AG04449 (cell line): ENCODE results near the gene LARGE1.
"Not testable (repeated sequence)": the region's sequence is repeated elsewhere in the genome, so short reads cannot be mapped to it uniquely, and the experiment has no call there.

Experiments
- CTCF ChIA-PET: fragments of 350-600 bp; formaldehyde crosslinking; extraction: SDS; loops from one replicate; lab custom pipeline; 2021; ENCODE audit warnings: antibody characterized with exemption; lab: Yijun Ruan, JAX
- POLR2A ChIA-PET: fragments of 400-600, 350-600 bp; formaldehyde crosslinking; extraction: SDS; loops from one replicate; lab custom pipeline; 2020; ENCODE audit warnings: antibody characterized with exemption, inconsistent platforms; lab: Yijun Ruan, JAX
- DNase-seq: peaks from one replicate; pipeline ENCODE4 v3.0.0-alpha.2; 2010; ENCODE audit warnings: low read depth, low spot score
- H3K4me3 ChIP-seq: 2 replicates; pipeline ENCODE4 v1.5.1; 2011; ENCODE audit warnings: low read depth, mild to moderate bottlenecking, control low read depth, low read length
- CTCF ChIP-seq: IDR thresholded peaks from one replicate; pipeline ENCODE4 v1.5.1; 2011; ENCODE audit warnings: mild to moderate bottlenecking, moderate library complexity, low read length, control low read depth, inconsistent platforms; ENCODE audit not compliant: insufficient read depth; ENCODE audit errors: missing control alignments

The LARGE1 gene

DNA sequence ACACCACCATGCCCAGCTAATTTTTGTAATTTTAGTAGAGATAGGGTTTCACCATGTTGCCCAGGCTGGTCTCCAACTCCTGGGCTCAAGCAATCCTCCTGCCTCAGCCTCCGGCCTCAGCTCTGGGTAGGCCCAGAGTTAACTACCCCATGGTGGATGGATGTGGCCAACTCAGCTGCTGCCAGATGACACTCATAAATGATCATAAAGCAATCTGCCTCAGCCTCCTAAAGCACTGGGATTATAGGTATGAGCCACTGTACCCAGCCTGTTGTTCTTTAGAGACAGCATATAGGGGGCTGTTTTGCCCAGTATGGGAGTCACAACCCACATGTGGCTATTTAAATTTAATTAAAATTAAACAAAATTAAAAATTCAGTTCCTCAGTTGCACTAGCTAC is 54.3 kb downstream of the LARGE1 start:
- POLR2A ChIA-PET, result no interaction called here
- CTCF ChIA-PET, result interaction anchor here (1.7 kb wide), 1 partner anchor 12 kb away, joined by 6 read pairs; no protein-coding TSS in a partner anchor
- TF ChIP-seq CTCF, result no peak
- H3K4me3 ChIP-seq, result no peak overlapping the region
- DNase-seq, result no peak

DNA sequence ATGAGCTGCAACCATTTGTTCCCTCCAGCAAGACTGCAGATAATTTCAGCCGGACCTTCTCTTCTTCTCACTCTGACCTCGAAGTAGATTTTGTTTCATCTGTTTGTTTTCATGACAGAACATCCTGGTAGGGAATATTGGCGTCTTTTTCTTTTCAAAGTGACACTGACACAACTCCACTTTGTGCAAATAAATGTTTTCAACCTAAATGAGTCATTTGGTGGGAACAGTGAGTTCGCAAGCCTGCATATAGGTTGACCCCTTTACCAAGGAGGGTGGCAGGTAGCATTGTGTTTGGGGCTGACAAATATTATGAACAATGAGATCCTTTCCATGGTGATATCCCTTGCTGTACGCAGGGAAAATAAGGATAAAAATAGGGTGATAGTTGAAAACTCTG is 55.0 kb downstream of the LARGE1 start:
- CTCF ChIA-PET, result interaction anchor here (1.7 kb wide), 1 partner anchor 11 kb away, joined by 6 read pairs; no protein-coding TSS in a partner anchor
- POLR2A ChIA-PET, result no interaction called here
- H3K4me3 ChIP-seq, result no peak overlapping the region
- TF ChIP-seq CTCF, result no peak
- DNase-seq, result no peak

DNA sequence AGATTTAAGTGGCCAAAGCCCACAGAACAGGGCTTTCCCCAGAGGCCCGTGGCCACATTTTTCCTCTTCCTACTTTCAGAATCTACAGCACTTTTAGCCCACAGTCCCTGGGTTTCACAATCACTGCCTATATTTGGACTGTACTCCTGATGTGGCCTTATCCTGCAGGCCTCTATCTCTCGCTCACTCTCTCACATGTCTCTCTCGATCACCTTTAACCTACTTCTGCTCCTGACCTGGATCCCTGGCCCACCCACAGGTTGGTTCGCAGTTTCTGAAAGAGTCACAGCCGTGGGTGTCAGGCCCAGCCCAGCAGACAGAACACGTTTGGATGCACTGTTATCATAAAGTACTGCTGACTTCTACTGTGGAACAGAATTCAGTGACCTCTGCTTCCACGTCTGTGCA is 55.5 kb downstream of the LARGE1 start:
- ChIA-PET POLR2A (no interaction called here), CTCF (no interaction called here)
- no peak for DNase-seq
- no peak overlapping the region for H3K4me3 ChIP-seq
- TF ChIP-seq CTCF, result no peak

DNA sequence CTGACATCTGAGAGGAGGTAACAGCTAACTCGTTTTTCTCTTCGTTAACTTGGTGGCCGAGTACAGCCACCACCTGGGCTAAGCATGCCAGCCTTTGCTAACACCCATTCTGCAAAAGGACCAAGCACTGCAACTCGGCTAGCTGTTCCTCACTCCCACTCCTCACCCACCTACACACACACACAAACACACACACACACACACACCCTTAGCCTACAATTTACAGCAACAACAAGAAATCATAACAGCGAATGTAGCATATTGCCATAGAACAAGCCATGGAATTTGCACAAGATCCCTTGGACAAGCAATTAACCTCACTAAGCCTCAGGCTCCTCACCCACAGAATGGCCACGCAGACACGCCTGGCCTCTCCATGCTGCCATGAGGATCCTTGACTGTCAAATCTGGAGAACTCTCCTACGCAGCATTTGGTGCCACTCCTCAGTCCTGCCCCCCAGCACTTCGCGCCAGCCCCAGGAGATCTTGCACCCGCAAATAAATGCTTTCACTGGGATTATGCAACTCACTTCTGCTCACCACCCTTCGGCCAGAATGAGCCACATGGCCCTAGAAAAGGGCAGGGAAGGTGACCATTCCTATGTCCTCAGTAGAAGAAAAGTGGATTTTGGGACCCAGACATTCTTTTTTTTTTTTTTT is 58.9 kb downstream of the LARGE1 start:
- POLR2A ChIA-PET, result no interaction called here
- TF ChIP-seq CTCF, result no peak
- CTCF ChIA-PET, result no interaction called here
- no peak for DNase-seq
- H3K4me3 ChIP-seq, result no peak overlapping the region

DNA sequence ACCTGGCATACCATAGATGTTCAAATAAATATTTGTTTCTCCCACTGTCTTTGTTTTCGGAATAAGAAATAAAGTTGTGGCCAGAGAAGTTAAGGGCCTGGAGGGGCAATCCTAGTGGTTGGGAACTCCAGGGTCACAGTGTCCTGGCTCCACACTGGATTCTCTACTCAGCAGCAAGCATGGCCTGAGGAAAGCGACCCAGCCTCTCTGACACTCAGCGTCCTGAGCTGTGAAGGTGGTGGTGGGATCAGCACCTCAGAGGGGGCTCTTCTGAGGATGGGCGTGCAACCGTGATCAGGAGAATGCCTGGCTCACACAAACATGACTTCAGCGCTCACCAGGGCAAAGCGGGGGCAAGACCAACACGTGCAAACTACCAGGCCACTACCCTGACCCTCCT is 59.9 kb downstream of the LARGE1 start:
- no peak for TF ChIP-seq CTCF
- no peak overlapping the region for H3K4me3 ChIP-seq
- no peak for DNase-seq
- ChIA-PET POLR2A (no interaction called here), CTCF (no interaction called here)

- TF ChIP-seq CTCF, result no peak
- no peak for DNase-seq
- H3K4me3 ChIP-seq, result no peak overlapping the region
- ChIA-PET POLR2A (no interaction called here), CTCF (interaction anchor here (0.9 kb wide), 1 partner anchor 13 kb away, joined by 3 read pairs; no protein-coding TSS in a partner anchor)
Measured at GRCh38 chr22:33859311-33859710, 61.0 kb downstream of the LARGE1 start.

DNA sequence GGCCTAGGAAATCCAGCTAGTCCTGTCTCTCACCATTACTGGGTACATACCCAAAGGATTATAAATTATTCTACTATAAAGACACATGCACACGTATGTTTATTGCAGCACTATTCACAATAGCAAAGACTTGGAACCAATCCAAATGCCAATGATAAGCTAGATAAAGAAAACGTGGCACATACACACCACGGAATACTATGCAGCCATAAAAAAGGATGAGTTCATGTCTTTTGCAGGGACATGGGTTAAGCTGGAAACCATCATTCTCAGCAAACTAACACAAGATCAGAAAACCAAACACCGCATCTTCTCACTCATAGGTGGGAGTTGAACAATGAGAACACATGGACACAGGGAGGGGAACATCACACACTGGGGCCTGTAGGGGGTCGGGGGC is 61.6 kb downstream of the LARGE1 start:
- H3K4me3 ChIP-seq, CTCF ChIA-PET, POLR2A ChIA-PET, DNase-seq: not testable (repeated sequence)

DNA sequence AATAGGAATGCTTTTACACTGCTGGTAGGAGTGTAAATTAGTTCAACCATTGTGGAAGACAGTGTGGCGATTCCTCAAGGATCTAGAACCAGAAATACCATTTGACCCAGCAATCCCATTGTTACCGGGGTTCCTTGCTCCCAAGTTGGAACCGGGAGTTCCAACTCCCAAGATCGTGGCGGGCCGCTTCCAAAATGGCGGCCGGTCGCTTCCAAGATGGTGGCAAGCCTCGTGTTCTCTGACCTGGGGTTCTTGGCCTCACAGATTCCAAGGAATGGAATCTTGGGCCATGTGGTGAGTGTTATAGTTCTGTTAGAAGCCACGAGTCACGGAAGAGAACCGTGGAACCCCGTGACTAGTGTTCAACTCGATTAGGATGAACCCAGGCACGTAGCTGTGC is 62.5 kb downstream of the LARGE1 start:
- POLR2A ChIA-PET, DNase-seq, H3K4me3 ChIP-seq, CTCF ChIA-PET: not testable (repeated sequence)
